ENCODE measurements around the gene CRYBA4.
"Not testable (repeated sequence)": the region's sequence is repeated elsewhere in the genome, so short reads cannot be mapped to it uniquely, and the experiment has no call there.

The CRYBA4 gene

GRCh38 chr22:26597480-26597879 is 24.3 kb upstream of the CRYBA4 start:
- DNase-seq: no peak

DNA sequence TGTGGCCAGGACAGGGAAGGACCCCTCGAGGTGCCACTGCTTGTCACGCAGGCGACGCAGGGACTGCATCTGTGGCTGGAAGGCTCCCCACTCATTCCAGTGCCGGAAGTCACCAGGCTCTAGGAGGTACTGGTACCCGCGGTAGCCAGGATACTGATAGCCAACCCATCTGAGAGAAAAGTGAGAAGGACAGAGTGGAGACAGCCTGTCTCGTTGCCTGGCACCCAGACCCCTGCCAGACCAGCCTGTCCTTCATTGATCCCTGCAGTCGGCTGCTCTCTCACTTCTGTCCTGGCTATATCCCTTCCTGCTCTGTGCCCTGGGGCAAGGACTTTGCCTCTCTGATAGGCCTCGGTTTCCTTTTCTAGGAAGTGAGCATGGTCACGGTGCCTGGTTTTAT is 22.3 kb upstream of the CRYBA4 start:
- DNase-seq: no peak

DNA sequence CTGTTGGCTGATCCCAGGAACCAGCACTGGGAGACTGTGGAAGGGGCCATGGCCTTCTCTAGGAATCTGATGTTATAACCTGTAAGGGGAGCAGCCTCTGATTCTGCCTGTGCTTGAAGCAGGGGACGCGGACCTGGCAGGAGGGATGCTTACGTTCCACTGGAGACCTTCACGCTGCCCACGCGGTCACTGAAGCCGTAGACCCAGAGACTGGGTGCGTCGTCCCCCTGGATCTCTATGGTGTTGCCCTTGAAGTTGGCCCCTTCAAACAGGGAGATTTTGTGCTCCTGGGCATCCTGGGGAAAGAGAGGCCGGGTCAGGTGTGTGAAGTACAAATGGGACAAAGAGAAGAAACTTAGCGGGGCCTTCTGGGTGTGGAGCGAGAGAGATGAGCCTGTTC is 20.0 kb upstream of the CRYBA4 start:
- DNase-seq: no peak

DNA sequence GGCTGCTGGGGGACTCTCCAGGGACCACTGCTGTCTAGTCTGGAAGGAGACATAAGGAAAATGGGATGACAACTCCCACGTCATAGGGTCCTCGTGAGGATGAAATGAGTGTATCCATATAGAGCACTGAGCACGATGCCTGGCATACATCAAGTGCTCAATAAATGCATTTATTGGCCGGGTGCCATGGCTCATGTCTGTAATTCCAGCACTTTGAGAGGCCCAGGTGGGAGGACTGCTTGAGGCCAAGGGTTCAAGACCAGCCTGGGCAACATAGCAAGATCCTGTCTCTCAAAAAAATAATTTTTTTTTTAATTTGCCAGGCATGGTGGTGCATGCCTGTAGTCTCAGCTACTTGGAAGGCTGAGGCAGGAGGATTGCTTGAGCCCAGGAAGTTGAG is 19.6 kb upstream of the CRYBA4 start:
- no peak for DNase-seq

- DNase-seq: no peak
Observed at GRCh38 chr22:26604368-26604767, 17.4 kb upstream of the CRYBA4 start.

GRCh38 chr22:26606611-26607010 is 15.2 kb upstream of the CRYBA4 start:
- no peak for DNase-seq

DNA sequence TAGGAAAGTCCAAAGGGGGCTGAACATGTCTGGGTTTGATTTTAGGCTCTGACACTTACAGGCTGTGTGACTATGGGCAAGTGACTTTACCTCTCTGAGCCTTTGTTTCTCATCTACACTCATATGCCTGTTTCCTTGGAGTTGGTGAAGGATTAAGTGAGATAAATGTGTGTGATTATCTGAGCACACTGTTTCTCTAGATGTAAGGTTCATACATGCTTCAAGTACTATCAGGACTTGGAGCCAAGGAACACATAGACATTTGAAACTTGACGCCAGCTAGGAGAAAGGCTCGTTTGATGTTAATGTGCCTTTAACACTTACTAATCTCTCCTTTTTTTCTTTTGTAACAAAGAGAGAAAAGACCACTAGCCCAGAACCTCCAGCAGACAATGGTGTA is 13.6 kb upstream of the CRYBA4 start:
- no peak for DNase-seq

DNA sequence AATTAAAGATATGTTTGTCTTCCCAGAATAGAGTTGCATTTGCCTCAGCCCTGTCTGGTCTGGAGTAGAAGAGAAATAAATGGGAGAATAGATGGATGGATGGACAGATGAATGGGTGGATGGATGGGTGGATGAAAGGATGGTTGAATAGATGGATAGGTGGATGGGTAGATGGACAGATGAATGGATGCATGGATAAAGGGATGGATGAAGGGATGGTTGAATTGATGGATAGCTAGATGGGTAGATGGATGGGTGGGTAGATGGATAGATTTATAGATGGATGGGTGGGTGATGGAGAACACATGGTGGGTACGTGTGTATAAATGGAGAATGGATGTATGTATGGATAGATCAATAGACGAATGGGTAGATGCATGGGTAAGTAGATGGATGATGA is 12.5 kb upstream of the CRYBA4 start:
- no peak for DNase-seq

GRCh38 chr22:26610072-26610958 is 11.4 kb upstream of the CRYBA4 start:
- DNase-seq: no peak

DNA sequence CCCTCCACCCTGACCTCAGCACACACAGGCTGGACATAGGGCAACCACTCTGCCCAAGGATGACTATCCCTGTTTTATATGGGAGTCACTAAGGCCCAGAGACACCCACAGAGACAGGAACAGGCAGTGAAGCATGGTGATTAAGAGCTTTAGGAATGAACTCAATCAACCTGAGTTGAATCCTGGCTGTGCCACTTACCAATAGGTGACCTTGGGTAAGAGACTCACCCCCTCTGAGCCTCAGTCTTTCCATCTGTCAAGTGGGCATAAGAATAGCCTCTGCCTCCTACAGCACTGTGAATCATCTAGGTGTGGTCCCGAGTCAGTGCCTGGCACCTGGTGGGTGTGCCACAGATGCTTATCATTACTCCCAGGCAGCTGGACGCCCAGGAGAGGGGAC is 10.8 kb upstream of the CRYBA4 start:
- no peak for DNase-seq

DNA sequence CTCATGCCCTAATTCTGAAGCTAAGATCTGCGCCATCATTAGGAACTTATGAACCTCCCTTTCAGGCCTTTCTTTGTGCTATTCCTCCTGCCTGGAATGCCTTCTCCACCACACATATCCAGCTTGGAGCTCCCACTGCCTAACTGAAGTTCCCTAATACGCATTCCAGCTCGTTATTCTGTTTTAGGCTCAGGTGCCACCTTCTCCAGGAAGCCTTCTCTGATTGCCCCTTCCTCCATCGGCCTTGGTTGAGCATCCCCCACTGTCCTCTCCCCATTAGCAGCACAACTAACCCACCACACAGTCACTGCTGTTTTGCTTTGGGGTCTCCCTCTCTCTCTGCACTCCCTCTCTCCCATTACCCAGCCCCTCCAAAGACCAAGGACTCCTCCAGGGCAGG is 9.1 kb upstream of the CRYBA4 start:
- no peak for DNase-seq

DNA sequence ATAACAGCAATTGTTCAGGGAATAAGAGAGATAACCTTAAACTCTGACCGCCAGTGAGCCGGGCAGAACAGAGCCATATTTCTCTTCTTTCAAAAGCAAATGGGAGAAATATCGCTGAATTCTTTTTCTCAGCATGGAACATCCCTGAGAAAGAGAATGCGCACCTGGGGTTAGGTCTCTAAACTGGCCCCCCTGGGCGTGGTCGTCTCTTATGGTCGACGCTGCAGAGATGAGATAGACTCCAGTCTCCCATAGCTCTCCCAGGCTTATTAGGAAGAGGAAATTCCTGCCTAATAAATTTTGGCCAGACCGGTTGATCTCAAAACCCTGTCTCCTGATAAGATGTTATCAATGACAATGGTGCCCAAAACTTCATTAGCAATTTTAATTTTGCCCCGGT is 8.0 kb upstream of the CRYBA4 start:
- DNase-seq: not testable (repeated sequence)

DNA sequence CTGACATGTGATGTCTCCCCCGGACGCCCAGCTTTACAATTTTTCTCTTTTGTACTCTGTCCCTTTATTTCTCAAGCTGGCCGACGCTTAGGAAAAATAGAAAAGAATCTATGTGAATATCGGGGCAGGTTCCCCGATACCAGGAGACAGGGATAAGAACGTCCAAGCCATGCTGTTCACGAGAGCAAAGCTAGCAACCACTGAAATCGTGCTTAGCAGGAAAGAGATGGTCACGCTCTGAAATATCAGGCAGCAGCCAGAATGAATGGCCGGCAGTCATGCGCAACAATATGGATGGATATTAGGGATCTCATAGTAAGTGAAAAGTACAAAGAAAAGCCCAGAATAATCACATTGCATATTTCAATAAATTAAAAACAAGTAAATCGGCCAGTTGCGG is 7.4 kb upstream of the CRYBA4 start:
- DNase-seq: no peak

DNA sequence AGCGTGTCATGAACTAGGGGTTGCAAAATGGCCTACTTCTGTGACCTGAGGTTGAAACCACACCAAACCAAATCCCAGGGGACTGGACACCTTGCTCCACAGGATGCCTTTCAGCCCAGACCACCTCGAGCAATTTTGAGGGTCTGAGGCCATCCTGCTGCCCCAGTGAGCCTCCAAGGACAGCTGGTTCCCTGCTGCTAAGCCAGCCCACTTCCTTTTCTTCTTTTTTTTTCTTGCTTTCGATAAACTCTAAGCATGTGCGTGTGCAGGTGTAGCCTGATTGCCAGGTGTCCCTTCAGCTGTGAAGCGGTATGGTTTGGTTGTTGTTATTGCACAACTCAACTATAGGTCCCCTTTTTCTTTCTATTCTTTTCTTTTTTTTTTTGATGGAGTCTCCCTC is 6.6 kb upstream of the CRYBA4 start:
- no peak for DNase-seq

- DNase-seq: no peak
Observed at GRCh38 chr22:26615830-26616435, 5.8 kb upstream of the CRYBA4 start.

DNA sequence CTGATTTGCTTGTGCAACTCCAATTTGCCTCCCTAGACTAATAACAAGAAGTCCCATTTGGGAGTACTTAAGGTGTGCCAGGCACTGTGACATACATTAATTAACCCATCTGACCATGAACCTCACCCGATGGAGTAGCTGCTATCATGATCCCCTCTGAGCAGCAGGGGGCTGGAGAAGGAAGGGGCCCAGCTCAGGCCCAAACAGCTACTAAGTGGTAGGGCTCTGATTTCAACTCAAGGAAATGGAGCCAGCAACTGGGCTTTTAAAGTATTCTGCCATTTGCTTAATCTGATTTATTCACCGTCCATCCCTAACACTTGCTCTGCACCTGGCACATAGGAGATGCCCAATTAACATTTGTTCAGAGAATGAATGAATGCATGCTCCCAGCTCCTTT is 5.1 kb upstream of the CRYBA4 start:
- DNase-seq: no peak

DNA sequence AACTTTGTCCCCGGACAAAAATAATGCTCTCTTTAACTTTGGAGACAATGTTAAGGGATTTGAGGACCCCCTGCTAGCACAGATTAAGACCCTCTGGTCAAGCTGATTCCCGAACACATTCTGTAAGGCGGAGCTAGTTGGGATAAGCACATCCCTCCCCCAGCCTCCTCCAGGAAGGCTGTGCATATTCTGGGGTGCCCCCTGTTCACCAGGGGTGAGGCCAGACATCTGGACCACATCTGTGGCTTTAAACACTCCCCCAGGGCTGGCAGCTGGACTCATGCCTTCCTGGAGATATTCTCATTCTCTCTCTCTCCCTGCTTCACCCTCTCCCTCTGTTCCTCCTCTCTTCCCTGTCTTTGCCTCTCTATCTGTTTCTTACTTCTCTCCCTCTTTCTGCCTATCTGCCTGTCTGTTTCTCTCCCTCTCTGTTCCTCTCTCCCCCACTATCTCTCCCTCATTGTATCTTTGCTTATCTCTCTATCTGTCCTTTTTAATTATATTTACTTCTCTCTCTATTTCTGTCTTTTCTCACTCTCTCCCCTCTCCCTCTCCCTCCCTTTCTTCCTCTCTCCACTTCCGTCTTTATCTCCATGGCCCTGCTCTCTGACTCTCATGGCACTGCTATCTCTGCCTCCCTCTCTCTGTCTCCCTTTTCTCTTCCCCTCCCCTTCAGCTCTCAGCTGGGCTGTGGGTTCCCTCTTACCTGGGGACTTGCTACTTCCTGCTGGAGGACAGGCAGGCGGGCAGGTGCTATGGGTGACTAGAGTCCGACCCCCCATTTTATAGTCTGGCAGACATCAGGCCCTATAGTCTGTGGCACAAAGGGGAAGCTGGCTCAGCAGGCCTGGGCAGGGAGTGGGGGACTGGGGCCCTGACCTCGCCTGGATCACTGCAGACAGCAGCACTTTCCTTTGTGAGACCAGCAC is 4.2 kb upstream of the CRYBA4 start, which contains the start of gene CRYBB1:
Gene CRYBB1 (minus strand): TSS at position 757 of the 929 bp plus-strand sequence. CDS start 1,708 bp downstream, outside the sequence.
- no peak for DNase-seq

- no peak for DNase-seq
Observed at GRCh38 chr22:26618455-26618854, 3.3 kb upstream of the CRYBA4 start.

GRCh38 chr22:26619510-26619909 is 2.3 kb upstream of the CRYBA4 start:
- DNase-seq: no peak

GRCh38 chr22:26620197-26620596 is 1.6 kb upstream of the CRYBA4 start:
- no peak for DNase-seq

DNA sequence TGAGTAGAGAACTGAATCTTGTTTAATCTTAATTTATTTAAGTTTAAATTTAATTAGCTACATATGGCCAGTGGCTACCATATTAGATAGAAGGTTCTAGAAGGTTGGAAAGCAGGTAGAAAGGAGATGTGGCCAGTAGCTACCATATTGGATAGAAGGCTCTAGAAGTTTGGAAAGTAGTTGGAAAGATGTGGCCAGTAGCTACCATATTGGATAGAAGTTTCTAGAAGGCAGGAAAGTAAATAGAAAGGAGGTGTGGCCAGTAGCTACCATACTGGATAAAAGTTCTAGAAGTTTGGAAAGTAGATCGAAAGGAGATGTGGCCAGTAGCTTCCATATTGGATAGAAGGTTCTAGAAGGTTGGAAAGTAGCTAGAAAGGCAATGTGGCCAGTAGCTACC is 2.2 kb downstream of the CRYBA4 start:
- no peak for DNase-seq

- no peak for DNase-seq
Observed at GRCh38 chr22:26624803-26625202, 3.0 kb downstream of the CRYBA4 start.

DNA sequence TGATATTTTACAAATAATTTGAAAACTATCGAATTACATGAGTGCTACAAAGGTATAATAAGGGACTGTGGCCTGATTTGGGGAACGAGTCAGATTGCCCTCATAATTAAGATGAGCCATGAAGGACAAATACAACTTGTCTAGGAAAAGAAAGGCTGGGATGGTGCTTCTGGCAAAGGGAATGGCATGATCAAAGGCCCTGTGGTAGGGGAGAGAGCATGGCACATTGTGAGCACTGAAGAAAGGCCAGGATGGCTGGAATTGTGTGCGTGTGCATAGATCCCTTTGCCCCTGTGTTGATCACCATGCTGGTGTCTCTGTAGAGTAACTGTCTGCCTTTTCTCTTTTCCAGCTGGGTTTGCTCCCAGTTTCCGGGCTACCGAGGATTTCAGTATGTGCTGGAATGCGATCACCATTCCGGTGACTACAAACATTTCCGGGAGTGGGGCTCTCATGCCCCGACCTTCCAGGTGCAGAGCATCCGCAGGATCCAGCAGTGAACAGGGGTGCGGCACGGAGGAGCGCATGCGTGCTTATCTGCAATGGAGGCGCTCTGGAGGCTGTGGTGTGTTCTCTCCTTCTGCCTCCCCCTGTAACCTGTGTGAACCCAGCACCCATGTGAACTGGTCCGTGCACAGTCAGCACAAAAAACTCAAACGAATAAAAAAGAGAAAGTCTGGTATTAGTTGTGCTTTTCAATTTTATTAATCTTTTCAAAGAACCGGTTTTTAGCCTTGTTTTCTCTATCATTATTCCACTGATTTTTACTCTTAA is 8.4 kb downstream of the CRYBA4 start:
- DNase-seq: no peak
